GM11168 (cell line): Measurements from ENCODE around the gene PTPRM.

Experiments used
- in situ Hi-C: fragments of 300-500 bp; cut with MboI; formaldehyde crosslinking; loops from one replicate; pipeline ENCODE4 v1.12.0; 2022; ENCODE audit warnings: low sequenced_read_pairs; ENCODE audit not compliant: unreplicated experiment

PTPRM gene

DNA sequence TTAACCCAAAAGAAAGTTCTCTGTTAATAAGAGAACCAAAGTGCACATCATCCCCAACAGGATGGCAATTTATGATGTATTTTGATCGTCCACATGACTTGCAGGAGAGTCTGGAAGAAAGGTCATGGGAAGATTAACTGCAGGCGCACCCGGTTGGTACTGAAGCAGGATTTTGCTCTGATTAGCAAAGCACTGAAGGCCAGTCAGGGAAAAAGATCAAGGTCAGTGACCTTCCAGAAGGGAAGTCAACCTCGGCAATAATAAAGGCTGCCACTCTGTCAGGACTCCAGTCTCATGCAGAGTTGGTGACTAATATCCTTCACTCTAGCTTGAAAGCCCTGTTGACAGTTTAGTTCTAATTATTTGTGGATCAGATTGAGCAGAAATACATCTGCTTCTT, 609.4 kb downstream of the PTPRM start:
- in situ Hi-C loops = no loop called here

DNA sequence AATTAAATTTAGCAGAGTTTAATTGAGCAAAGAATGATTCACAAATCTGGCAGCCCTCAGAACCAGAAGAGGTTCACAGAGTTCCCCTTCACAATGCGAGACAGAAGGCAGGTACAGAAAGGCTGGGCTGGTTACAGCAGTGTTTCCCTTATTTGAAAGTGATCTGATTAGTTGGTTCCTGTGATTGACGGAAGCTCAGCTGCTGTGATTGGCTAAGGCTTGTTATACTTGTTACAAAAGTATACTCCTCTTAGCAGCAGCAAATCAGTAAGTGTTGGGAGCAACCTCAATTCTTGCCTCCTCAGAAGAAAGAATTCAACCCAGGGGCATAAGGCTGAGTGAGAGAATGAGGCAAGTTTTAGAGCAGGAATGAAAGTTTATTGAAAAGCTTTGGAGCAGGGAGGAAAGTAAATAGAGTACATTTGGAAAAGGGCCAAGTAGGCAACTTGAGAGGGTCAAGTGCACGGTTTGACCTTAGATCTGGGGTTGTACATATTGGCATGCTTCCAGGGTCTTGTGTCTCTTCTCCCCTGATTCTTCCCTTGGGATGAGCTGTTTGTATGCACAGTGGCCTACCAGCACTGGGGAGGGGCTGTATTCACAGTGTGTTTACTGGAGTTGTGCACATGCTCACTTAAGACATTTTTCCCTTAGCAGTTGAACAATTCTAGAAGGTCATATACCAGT, 610.4 kb downstream of the PTPRM start:
- in situ Hi-C loops = no loop called here

DNA sequence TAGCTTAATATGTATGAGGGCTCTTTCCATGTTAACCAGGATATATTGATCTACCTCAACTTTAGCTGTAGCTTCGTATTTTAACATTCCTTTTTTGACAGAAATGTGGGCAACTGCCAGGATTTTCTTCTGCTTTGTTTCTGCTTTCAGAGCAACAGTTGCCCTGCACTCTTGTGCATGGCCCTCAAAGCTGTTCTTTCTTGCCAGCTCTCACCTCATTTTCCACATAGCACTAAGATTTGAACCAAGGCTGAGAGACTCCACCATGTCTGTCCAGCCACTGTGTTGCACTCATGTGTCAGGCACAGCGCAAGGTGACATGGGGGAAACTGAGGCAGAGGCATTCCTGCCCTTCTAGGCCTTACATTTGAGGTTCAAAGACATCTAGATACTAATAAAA, 619.3 kb downstream of the PTPRM start:
- in situ Hi-C loops = no loop called here

DNA sequence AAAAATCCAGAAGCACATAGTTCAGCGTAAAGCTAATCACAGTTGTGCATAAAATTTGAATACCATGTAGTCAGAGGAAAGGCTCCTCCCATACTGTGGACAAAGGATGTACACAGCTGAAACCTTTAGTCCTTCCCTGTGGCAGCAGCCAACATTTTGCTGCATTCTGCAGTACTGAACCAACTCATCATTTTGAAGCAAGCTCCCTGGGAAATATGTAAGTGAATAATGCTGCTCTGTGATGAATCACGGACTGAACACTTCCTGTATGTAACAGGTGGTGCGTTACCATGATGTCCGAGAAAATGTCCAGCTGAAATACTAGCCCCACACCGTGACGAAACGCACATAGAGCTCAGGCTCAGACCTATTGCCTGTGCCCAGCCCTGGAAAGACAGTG, 621.1 kb downstream of the PTPRM start:
- in situ Hi-C loops = no loop called here

DNA sequence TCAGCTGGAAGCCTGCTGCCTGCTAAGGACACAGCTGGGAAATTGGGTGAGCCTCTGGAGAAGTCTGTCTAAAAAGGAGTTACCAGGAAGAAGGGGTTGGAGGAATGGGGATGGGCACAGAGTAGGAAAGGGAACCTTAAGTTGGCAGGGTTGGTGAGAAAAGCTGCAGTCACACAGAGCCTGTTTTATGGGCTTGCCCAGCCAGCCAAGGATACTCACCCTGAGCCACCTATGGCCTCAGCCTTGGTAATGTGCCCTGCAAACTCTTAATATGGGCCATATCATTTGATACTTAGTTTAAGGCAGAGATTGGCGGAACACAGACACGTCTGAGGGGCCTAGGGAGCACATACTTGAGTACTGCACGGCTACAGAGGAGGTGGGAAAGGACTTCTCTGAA, 623.9 kb downstream of the PTPRM start:
- in situ Hi-C loops = no loop called here

DNA sequence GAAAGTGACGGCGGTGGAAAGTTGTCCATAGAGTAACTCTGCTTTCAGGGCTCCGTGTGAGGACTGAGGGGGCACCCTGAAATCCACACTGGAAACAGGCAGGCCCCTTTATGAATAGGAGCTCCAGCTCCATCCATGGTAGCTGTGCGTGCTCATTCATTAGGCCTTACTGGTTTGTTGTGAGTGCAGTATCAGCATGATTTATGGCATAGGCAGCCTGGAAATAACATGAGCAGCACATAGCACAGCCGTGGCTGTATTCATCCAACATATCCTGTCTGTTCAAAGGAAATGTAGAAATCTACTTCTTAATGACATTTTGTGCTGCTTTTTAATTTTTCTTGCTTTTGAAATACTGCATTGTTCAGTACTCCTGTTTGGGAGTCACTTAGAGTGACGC, 627.3 kb downstream of the PTPRM start:
- in situ Hi-C loops = no loop called here

DNA sequence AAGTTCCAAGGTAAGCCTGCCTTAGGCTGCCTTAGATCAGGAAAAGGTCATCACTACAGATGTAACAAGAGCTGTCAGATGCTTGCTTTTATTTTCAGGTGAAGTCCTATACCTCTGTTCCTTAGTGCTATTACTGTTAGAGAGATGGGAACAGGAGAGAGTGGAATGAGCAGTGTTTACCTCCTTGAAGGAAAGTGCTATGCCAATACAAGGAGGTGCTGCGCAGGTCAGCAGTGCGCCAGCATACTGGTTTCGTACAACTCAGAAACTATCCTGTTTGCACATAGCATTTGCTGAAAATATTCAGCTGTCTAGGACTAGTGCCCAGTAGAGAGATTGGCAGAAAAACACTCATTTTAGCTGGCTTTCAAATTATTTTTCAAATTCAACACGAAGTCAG, 629.1 kb downstream of the PTPRM start:
- in situ Hi-C loops = no loop called here

DNA sequence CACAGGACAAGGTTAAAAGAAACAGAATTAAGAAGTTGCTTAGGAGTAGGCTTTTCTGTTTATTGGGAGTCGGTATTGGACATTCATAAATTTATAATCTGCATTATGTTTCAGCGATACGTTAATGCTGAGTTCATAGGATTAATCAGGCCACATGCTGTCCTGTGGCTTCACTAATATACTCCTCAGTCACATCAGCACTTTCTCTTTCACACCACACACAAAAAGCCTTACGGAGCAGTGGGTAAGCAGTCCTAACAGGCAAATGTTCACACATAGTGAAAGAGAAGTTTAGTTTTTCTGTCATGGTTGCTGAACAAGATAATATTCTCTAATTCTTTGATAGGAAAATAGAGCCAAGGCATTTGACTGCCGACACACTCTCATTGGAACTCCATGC, 630.4 kb downstream of the PTPRM start:
- in situ Hi-C loops = no loop called here

DNA sequence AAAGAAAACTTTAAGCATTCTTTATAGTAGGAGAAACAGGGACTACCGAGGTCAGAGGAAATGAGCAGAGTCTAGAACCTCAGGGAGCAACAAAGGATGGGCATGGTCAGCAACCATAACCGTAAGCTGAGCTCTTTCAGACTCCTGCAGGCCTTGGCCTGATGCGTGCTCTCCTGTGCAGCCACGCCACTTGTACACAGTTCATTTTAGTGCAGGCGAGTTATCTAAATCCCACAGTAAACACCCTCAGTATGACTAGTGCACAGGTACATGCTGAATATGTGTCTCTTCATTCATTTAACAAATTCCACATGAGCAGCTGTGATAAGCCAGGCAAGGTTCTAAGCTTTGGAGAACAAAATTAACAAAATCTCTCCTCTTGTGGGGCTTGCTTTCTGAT, 640.9 kb downstream of the PTPRM start:
- in situ Hi-C loops = no loop called here

DNA sequence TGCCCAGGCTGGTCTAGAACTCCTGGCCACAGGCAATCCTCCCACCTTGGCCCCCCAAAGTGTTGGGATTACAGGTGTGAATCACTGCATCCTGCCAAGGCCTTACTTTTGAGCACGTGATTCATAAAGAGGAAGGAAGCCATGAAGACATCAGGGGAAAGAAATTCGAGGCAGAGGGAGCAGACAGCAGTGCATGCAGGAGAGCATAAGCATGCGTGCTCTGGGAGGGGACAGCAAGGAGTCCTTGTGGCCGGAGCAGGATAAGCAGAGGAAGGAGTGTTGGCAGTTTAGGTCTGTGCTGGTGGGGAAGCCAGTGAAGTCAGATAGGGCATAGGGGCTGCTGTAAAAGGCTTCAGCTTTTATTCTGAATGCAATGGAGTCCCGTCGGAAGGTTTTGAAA, 641.6 kb downstream of the PTPRM start:
- in situ Hi-C loops = no loop called here

DNA sequence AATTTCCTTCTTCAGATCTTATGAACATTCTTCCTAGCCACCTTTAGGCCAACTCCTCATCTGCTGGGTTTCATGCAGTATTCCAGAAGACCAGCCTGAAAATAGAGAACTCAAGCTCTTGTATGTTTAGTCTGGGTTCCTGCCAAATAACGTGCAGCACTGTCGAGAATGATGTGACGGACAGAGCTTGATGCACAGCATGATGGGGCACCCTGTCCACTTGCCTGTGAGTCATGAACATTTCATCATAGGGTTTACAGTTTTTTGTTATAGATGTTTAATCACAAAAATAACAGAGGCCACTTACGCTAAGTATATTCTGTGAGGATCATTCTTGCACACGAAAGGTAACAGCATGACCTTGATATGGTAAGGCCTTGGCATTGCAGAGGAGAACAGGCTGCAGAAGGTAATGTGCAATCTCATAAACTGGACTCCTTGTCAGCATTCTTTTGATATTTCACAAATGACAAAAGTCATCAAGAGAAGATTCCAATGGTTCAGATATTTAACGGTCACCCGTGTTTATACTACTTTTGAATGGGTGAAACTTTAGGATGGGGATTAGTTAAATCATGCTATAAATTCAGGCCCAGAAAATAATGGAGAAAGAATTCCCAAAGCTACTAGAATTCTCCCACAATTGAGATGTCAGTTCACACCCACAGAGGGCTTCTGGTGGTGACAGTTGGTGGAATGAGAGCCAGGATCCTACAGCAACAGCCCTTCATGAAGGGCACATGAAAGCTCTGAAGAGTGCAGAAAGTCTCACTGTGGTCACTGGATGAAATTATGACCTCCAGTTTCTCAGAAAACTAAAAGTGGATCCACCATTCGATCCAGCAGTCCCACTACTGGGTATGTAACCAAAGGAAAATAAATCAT, 646.0 kb downstream of the PTPRM start:
- in situ Hi-C loops = no loop called here

DNA sequence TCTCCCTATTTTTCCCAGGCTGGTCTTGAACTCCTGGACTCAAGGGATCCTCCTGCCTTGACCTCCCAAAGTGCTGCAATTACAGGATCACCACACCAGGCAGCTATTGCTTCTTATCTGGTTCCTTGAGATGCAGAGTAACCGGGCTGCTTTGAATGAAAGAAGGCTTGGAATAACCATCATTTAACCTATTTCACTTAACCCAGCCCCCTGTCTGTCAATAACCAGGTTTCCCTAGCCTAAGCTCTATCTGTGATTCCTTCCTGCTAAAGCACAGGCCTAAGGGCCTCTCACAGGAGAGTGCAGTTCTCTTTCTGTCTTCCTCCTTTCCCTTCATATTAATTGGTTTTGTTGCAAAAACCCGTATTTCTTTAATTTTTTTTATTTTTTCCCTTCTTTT, 648.6 kb downstream of the PTPRM start:
- in situ Hi-C loops = no loop called here

DNA sequence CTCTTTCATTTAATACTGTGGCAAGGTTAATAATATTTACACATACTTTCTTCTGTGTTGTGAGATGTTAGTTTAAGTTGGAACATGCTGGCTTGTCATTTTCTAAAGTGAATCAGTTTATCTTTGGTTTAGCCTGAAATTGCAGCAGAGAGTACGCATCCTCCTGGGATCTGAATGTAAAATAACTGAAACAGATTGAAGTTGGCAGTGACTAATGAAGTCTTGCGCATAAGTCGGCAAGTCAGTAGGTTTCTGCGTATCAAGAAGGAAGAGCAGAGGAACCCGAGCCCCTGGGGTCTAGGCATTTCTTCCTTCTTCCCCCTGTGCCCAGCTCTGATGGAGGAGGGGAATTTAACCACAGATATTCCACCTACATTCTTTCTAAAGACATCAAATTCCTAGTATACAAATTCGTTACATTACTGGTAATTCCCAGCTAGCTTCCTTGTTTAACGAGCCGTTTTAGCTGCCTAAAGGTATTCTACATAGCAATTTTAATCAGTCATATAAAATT, 650.0 kb downstream of the PTPRM start:
- in situ Hi-C loops = no loop called here

DNA sequence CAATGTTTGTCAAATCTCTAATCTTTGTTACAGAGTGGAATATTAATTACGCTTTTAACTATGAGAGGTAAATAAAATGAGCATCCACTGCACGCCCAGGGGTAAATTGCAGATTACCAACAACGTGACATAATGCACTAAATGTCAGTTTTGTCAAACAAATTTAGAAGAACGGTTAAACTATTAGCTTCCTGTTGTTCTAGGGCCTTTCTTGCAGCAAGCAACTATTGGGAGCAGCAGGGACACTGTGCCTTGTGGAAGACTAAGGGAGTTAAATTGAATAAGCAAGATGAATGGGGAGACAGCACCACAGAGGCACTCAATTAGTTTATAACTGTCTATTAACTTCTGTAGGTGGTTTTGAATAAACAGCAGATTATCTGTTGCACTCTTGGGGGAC, 651.1 kb downstream of the PTPRM start:
- in situ Hi-C loops = no loop called here

DNA sequence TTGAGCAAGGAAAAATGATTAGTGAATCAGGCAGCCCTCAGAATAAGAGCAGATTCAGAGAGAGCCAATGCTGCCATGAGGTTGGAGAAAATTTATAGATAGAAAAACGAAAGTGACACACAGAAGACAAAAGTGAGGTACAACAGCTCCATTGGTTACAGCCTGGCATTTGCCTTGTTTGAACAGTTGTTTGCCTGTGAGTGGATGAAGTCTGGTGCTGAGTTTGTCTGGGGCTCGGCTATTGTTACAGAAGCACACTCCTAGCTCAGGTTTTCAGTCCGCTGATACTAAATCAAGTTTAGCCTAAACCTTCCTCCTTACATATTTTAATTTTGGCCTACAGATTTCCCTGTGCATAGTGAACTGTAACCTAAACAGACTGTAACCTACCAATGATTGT, 654.3 kb downstream of the PTPRM start:
- in situ Hi-C loops = no loop called here

DNA sequence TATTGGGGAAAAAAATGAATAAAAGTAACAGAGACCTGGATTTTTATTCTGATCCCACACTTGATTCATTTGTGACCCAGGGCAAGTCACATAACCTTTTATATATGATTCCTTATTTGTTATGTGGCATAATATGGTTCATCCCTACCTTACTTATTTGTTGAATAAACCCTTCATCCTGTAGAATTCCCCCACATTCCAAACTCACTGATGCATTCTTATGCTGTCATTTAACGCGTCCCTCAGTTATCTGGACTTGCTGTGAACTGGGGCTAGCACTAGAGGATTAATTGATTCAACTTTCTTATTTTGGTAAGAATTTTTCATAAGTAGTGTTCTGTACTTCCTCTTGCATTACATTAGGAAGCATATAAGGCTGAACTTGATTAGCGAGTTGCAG, 657.5 kb downstream of the PTPRM start:
- in situ Hi-C loops = no loop called here

DNA sequence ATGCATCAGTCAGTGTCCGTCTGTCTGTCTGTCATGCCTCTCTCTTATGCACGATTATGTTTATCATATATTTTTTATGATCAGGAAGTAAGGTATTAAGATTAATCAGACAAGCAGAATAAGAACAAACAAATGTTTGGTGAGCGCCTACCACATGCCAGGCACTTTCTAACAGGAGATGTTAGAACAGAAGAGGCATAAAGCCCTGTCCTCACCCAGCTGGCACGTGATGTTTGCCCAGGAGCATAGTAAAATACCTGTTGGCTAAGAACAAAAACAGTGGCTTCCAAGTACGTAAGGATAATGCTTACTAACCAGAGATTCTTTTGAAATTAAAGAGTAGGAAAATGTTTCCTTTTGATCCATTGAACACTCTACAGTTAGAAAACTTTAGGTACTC, 661.9 kb downstream of the PTPRM start:
- in situ Hi-C loops = no loop called here

DNA sequence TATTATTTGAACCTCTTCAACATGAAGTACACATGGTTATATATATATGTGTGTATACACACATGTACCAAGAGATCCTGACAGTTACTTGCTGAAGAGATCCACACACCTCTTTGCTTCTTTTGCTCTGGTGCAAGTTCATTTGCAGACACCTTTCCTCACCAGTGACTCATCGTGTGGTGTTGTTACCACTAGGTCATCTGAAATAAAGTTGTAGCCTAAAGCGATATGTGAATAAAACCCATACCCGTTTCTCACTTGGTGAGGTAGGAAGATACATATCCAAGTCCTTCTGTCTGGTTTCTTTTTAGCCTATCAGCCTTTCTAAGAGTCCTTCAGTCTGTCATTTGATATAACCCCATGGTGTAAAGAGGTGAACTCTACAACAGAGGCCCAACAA, 662.7 kb downstream of the PTPRM start:
- in situ Hi-C loops = no loop called here

DNA sequence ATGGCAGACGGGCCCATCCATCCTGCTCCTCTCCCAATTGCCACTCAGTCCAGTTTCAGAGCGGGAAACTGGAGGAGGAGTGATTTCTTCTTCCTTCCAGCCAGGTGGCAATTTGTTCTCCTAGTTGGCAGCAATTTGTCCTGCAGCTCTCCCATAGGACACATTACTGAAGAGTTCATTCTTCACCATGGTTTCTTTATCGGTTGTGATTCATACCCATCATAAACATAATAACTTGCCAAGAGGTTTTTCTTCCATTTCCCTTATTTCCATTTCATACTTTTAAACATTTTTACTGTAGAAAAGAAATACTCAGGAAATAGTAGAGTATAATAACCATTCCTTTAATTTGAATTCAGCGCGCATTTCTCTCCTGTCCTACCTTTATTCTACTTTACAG, 664.2 kb downstream of the PTPRM start:
- in situ Hi-C loops = no loop called here

DNA sequence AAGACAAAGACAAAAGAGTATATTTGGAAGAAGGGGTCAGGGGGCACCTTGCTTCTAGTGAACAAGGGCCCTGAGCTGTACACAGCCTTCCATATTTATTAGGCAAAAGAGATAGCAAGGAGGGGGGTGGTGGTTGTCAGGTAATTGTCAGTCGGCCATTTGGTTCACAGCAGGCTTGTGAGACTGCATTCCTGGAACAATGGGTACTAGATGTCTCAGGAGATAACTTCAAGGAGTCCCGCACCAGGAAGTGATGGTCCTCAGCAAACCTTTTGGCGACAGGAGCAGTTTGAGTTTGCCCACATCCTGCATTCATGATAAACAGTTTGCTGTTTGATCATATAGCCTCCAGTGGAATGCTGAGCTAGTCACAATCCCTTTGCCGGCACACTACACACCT, 665.7 kb downstream of the PTPRM start:
- in situ Hi-C loops = no loop called here

DNA sequence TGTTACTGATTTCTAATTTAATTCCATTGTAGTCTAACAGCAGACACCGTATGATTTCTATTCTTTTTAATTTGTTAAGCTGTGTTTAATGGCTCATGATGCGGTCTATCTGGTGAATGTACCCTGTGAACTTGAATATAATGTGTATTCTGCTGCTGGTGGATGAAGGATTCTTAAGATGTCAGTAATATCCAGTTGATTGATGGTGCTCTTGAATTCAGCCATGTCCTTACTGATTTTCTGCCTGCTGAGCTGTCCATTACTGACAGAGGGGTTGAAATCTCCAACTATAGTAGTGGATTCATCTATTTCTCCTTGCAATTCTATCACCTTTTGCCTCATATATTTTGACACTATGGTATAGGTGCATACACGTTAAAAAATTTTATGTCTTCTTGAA, 668.8 kb downstream of the PTPRM start:
- in situ Hi-C loops = no loop called here

DNA sequence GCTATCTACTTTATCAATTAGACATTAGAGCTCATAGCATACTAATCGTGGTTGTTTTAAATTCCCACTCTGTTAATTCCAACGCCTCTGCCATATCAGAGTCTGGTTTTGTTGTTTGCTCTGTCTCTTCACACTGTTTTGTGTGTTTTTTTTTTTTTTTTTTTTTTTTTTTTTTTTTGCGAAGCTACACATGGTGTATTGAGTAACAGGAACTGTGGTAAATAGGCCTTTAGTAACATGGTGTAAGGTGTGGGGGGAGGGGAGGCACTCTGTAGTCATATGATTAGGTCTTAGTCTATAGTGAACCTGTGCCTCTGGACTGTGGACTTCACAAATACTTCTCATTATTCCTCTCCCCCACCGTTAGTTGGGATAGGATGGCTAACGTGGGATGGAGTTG, 671.4 kb downstream of the PTPRM start:
- in situ Hi-C loops = no loop called here
